Suprapubic skin (tissue), 3 donors: Measurements from ENCODE around the gene TSSC4.

Experiments used
- EP300 ChIP-seq: sonication (generic); formaldehyde crosslinking; IDR thresholded peaks from one replicate; pipeline ENCODE4 v1.6.1; 2017; ENCODE audit warnings: antibody characterized with exemption
- POLR2A ChIP-seq, 2 donors: fragments of 450-650 bp; IDR thresholded peaks; one replicate each; pipeline ENCODE4 v1.6.1; 2017; ENCODE audit warnings: antibody characterized with exemption in 2 of 2, mild to moderate bottlenecking in 2 of 2, moderate library complexity in 2 of 2
- TF ChIP-seq, protein P1 (sequence below), 2 donors: fragments of 200-600 bp in 1 of 2; fragments of 450-650 bp in 1 of 2; sonication (generic) in 1 of 2; IDR thresholded peaks; one replicate each; pipeline ENCODE4 v1.5.1; 2016 to 2019; ENCODE audit warnings: antibody characterized with exemption in 2 of 2, mild to moderate bottlenecking in 1 of 2, moderate library complexity in 1 of 2

GRCh38 chr11:2404735-2405196 lies 4.2 kb downstream of the TSSC4 start:
- no peak for TF ChIP-seq POLR2A (IDR thresholded peaks at IDR 0.05)
- TF ChIP-seq EP300: no peak
- TF ChIP-seq, protein P1, sequence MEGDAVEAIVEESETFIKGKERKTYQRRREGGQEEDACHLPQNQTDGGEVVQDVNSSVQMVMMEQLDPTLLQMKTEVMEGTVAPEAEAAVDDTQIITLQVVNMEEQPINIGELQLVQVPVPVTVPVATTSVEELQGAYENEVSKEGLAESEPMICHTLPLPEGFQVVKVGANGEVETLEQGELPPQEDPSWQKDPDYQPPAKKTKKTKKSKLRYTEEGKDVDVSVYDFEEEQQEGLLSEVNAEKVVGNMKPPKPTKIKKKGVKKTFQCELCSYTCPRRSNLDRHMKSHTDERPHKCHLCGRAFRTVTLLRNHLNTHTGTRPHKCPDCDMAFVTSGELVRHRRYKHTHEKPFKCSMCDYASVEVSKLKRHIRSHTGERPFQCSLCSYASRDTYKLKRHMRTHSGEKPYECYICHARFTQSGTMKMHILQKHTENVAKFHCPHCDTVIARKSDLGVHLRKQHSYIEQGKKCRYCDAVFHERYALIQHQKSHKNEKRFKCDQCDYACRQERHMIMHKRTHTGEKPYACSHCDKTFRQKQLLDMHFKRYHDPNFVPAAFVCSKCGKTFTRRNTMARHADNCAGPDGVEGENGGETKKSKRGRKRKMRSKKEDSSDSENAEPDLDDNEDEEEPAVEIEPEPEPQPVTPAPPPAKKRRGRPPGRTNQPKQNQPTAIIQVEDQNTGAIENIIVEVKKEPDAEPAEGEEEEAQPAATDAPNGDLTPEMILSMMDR (IDR thresholded peaks at IDR 0.05): no peak
